Stimulated activated CD8-positive, alpha-beta memory T cell treated with anti-CD3 and anti-CD28 coated beads, Interleukin-7, amount 100 ng/mL, for 1 hour (primary cell): Measurements from ENCODE around the gene RPP30.
"Not testable (repeated sequence)": the region's sequence is repeated elsewhere in the genome, so short reads cannot be mapped to it uniquely, and the experiment has no call there.

ENCODE experiments used
- DNase-seq, 2 donors: peaks; one replicate each; pipeline ENCODE4 v3.0.0-alpha.2; 2020; ENCODE audit warnings: low read depth in 2 of 2

Gene RPP30

GRCh38 chr10:90939648-90940047, 67.9 kb downstream of the RPP30 start:
- DNase-seq, result no peak

GRCh38 chr10:90942980-90943379, 71.2 kb downstream of the RPP30 start:
- DNase-seq, result not testable (repeated sequence)

GRCh38 chr10:90944749-90945148, 73.0 kb downstream of the RPP30 start:
- no peak for DNase-seq

GRCh38 chr10:90945491-90946070, 73.8 kb downstream of the RPP30 start:
- no peak for DNase-seq

GRCh38 chr10:90947030-90947960, 75.5 kb downstream of the RPP30 start:
- DNase-seq, result no peak
